Spleen (tissue), 7 donors: ENCODE results near the gene RAB22A.

Source experiments
- CTCF ChIP-seq, 11 experiments: fragments of 200-600 bp in 7 of 11; fragments of 450-650 bp in 4 of 11; sonication (generic) in 4 of 11; IDR thresholded peaks in 8 of 11; conservative IDR thresholded peaks in 3 of 11; 1 replicate in 7 of 11; 2 replicates in 4 of 11; pipeline versions ENCODE4 v1.4.0 to v1.8.0; 2016 to 2021; ENCODE audit warnings: antibody characterized with exemption in 11 of 11, inconsistent platforms in 4 of 11, mild to moderate bottlenecking in 1 of 11
- POLR2A ChIP-seq, 3 donors: fragments of 450-650 bp; IDR thresholded peaks; one replicate each; pipeline ENCODE4 v1.5.1; 2017; ENCODE audit warnings: antibody characterized with exemption in 3 of 3, mild to moderate bottlenecking in 1 of 3
- POLR2AphosphoS5 ChIP-seq, 3 donors: sonication (generic); formaldehyde crosslinking; IDR thresholded peaks; one replicate each; pipeline ENCODE4 v1.5.1; 2017; ENCODE audit warnings: antibody characterized with exemption in 3 of 3
- donor health status: DM: no; HTN: no; CAD: no; lungs with moderate emphysema.
- donor health status: DM: no; HTN: no; CAD: no.
- donor health status: DM: no; HTN: no; CAD: no.

- no peak for TF ChIP-seq POLR2A (IDR thresholded peaks at IDR 0.05)
- no peak for TF ChIP-seq CTCF (IDR thresholded peaks at IDR 0.05 in 8 of 11, conservative IDR thresholded peaks at IDR 0.05 in 3 of 11)
- TF ChIP-seq POLR2AphosphoS5 (IDR thresholded peaks at IDR 0.05): no peak
Measured at GRCh38 chr20:58310291-58310782, 822 bp downstream of the RAB22A start.
